ENCODE measurements around the gene SSC4D.

Gene SSC4D

DNA sequence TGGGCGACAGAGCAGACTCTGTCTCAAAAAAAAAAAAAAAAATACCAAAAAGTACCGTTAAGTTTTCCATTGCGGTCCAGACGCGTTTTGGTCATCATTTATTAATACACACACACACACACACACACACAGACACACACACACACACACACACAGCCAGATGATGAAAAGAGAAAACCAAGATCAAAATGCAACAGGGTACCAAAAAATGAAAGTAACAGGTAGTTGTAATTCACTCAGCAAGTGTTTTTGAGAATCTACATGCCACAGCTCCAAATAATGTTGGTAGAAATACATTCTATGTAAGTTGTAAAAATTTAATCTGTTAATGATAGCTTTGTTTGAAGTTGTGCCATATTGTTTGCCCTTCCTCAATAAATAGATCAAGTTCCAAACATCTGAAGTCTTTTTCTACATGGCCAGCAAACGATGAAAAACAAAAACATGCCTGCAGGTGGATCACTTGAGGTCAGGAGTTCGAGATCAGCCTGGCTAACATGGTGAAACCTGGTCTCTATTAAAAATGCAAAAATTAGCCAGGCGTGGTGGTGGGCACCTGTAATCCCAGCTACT is 60.1 kb downstream of the SSC4D start:
- no peak for DNase-seq

DNA sequence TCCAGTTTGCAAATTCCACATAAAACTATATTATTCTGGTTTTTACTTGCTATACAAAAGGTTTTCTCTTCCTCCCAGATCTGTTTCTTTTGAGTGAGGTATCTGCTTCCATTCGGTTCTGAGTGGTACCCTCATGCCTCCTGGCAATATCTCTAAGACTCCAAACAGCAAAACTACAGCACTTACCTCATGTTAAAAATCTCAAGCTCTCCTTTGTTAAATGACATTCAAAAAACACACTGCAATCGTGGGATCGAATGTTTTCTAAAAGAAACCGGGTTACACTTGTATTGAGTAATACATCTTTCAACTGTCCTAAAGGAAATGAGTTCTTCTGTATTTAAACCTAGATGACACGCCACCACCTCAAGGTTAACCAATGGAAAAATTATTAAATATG is 61.8 kb downstream of the SSC4D start:
- DNase-seq, result no peak

DNA sequence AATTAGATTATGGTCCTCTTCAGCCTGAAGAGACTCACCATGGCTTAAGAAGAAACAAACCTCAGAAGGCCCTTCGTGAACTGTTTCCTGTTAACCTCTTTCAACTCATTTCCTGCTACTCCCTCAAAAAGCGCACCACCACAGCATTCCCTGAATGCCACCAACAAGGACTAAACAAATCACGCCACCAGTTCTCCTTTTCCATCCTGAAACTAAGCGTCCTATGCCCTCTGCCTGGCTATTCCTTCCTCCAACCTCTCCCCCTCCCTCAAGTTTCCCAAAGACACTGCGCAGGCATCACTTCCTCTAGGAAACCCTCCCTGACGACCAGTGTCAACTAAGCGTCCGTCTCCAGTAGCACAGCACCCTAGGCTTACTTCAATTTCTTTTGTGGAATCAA is 62.7 kb downstream of the SSC4D start:
- no peak for DNase-seq

DNA sequence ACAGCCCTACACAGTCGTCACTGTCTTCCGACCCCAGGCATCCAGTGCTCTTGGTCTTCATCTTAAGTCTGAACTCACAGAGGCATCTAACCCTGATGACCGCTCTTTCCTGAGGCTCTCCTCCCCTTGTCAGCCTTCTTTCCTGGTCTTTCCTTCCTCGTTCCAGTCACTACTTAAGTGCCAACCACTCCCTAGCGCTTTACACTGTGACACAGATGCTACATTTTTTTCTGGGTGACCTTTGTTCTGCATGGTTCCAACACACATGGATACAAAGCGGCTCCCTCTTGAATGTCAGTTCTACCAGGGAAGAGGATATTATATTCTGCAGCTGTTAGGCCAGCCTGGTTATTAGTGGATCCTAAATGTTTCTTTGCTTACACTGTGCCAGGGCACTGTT is 63.4 kb downstream of the SSC4D start:
- no peak for DNase-seq

DNA sequence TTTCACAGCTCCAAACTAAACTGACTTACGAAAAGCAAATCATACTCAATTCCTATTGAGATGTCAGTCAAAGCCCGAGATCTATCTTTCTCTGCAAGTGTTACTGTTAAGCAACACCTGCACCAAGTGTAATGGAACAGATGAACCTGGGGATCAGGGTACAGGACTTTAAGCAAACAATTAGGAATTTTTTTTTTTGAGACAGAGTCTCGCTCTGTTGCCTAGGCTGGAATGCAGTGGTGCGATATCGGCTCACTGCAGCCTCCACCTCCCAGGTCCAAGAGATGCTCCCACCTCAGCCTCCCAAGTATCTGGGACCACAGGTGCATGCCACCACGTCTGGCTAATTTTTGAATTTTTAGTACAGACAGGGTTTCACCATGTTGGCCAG is 65.6 kb downstream of the SSC4D start:
- no peak for DNase-seq

DNA sequence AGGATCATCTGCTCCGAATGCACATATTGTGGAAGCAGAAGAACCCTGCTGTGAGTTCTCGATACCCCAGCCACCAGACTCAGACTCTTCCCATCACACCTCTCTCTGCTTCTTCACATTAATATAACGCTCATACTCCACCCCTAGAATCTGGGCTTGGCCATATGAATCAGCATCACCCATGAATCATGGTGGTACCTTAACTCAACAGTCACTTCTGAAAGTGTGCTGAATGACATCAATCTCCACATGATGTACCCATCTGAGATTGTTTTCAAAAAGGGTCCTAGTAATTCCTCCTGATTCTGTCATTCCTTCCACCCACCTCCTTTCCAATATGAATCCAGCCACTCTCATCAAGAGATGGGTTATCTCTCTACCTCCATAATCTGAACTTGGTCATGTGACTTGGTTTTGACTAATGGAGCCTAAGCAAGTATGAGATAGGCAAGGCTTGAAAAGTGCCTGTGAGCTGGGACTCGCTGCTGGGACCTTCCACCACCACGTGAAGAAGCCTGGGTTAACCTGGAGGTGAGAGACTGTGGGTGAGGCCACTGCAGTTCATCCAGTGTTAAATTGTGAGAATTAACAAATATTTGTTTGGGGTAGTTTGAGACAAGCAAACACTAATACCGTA is 66.1 kb downstream of the SSC4D start:
- DNase-seq, result no peak

DNA sequence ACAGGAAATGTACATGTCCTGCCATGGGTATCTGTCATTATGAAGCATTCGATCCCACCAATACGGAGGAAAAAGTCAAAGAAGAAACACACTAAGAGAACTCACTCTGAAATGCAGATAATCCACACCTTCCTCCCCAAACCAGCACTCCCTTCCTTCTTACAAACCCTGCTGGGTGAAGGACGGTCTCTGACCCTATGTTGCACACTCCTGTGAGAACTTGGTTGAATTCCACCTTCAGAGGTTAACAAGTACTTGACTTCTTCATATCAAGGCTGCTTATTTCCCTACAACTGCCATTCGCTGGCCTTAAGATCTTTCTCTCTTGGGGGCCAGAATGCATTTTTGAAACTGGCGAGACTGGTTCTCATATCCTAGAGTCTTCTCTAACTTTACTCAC is 67.3 kb downstream of the SSC4D start:
- DNase-seq, result no peak

DNA sequence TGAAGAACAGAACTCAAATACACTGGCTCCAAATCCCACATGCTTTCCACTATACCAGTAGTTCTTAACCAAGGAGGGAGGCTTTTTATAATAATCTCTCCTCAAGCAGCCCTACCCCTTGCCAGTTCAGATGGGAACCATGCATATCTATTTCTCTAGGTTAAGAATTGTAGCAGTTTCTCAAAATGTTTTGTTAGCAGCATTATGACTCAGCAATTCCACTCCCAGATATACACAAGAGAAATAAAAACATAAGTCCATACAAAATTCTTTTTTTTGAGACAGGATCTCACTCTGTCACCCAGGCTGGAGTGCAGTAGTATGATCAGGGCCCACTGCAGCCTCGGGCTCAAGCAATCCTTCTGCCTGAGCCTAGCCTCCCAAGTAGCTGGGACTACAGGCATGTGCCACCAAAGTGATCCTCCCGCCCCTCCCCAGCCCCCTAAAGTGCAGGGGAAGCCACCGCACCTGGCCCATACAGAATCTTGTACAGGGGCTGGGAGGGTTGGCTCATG is 68.8 kb downstream of the SSC4D start:
- DNase-seq, result no peak
